Tibial artery (tissue), 4 donors: Measurements from ENCODE around the gene IL4I1.

Source experiments
- DNase-seq, 2 donors: peaks; one replicate each; pipeline ENCODE4 v3.0.0-alpha.2; 2019
- H3K27ac ChIP-seq, 2 donors: fragments of 200-600 bp; sonication (generic) in 1 of 2; 1 replicate in 1 of 2; 2 replicates in 1 of 2; pipeline ENCODE4 v1.5.1; 2018 to 2019; ENCODE audit warnings: mild to moderate bottlenecking in 1 of 2
- H3K27me3 ChIP-seq, 2 donors: fragments of 200-600 bp; sonication (generic) in 1 of 2; one replicate each; pipeline versions ENCODE4 v1.5.1 to v1.6.0; 2016 to 2019
- H3K36me3 ChIP-seq, 3 donors: fragments of 200-600 bp; sonication (generic) in 2 of 3; one replicate each; pipeline ENCODE4 v1.5.1; 2016 to 2019; ENCODE audit warnings: mild to moderate bottlenecking in 2 of 3
- H3K4me1 ChIP-seq, 4 donors: fragments of 200-600 bp; sonication (generic) in 2 of 4; 1 replicate in 3 of 4; 2 replicates in 1 of 4; pipeline ENCODE4 v1.5.1; 2016 to 2019
- H3K4me3 ChIP-seq, 2 donors: fragments of 200-600 bp; sonication (generic) in 1 of 2; 1 replicate in 1 of 2; 2 replicates in 1 of 2; pipeline ENCODE4 v1.5.1; 2018 to 2019; ENCODE audit warnings: mild to moderate bottlenecking in 2 of 2
- H3K9me3 ChIP-seq, 3 donors: fragments of 200-600 bp; sonication (generic) in 1 of 3; one replicate each; pipeline ENCODE4 v1.5.1; 2016 to 2019
- CTCF ChIP-seq, 2 experiments: fragments of 200-600 bp in 1 of 2; fragments of 450-650 bp in 1 of 2; IDR thresholded peaks; one replicate each; pipeline ENCODE4 v1.5.1; 2017 to 2019; ENCODE audit warnings: antibody characterized with exemption in 2 of 2, mild to moderate bottlenecking in 1 of 2, moderate library complexity in 1 of 2
- intact Hi-C: fragments of 100-400 bp; cut with DNase I; formaldehyde crosslinking; loops from one replicate; pipeline ENCODE4 v1.15.0; 2023; ENCODE audit warnings: low total_unique reads

IL4I1 gene

GRCh38 chr19:49850487-49851342 is 46.0 kb downstream of the IL4I1 start, which contains the start of gene PTOV1:
TSS of gene PTOV1 (plus strand) at chr19:49851159.
- peaks cover 0 to 40% (median 26%) of the 10 kb centered on the region in 4 donors for H3K4me1 ChIP-seq
- TF ChIP-seq CTCF (IDR thresholded peaks at IDR 0.05), result peak in 1 of 2 experiments; percentile 11
- peak; percentile 88 to 96 for DNase-seq
- intact Hi-C loops, result no loop called here
- H3K9me3 ChIP-seq, result no peaks in the 10 kb centered on the region
- H3K27ac ChIP-seq, result peak within 1 kb of the TSS; percentile 99 to 100
- H3K36me3 ChIP-seq, result peaks cover 12 to 17% (median 16%) of the 10 kb centered on the region in 3 donors
- H3K27me3 ChIP-seq, result no peaks in the 10 kb centered on the region
- H3K4me3 ChIP-seq, result peak within 1 kb of the TSS; percentile 96 to 97

DNA sequence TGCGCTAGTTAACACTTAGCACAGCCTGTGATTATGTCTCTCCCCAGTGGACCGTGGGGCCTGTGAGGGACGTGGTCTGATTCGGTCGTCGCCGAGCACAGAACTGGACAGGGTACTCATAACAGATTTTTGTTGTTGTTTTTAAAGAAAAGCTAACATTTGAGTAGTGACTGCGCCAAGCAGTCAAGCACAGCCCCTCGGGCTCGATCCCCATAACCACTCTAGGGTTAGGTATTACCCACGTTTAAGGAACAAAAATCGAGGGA is 46.5 kb downstream of the IL4I1 start:
- TF ChIP-seq CTCF (IDR thresholded peaks at IDR 0.05), result no peak
- no peaks in the 10 kb centered on the region for H3K27me3 ChIP-seq
- peaks cover 0 to 40% (median 26%) of the 10 kb centered on the region in 4 donors for H3K4me1 ChIP-seq
- H3K4me3 ChIP-seq, result peak overlapping the region; percentile 96 to 97
- no peaks in the 10 kb centered on the region for H3K9me3 ChIP-seq
- peaks cover 8 to 11% (median 10%) of the 10 kb centered on the region in 3 donors for H3K36me3 ChIP-seq
- intact Hi-C loops, result no loop called here
- no peak for DNase-seq
- peak overlapping the region; percentile 99 to 100 for H3K27ac ChIP-seq

- intact Hi-C loops, result no loop called here
- Histone ChIP-seq H3K9me3 (no peaks in the 10 kb centered on the region), H3K27me3 (no peaks in the 10 kb centered on the region), H3K27ac (peak overlapping the region; percentile 99 to 100), H3K4me1 (peaks cover 0 to 34% (median 26%) of the 10 kb centered on the region in 4 donors), H3K4me3 (peak overlapping the region; percentile 96 to 97), H3K36me3 (peaks cover 3 to 6% (median 5%) of the 10 kb centered on the region in 3 donors)
- TF ChIP-seq CTCF (IDR thresholded peaks at IDR 0.05), result no peak
- no peak for DNase-seq
Measured at GRCh38 chr19:49849433-49850220, 47.1 kb downstream of the IL4I1 start.

- no peak overlapping the region for H3K4me3 ChIP-seq
- H3K27me3 ChIP-seq, result no peaks in the 10 kb centered on the region
- no peak for DNase-seq
- H3K9me3 ChIP-seq, result no peaks in the 10 kb centered on the region
- H3K4me1 ChIP-seq, result peaks cover 0 to 29% (median 23%) of the 10 kb centered on the region in 4 donors
- intact Hi-C loops, result no loop called here
- TF ChIP-seq CTCF (IDR thresholded peaks at IDR 0.05), result no peak
- no peak overlapping the region for H3K27ac ChIP-seq
- no peaks in the 10 kb centered on the region for H3K36me3 ChIP-seq
Measured at GRCh38 chr19:49848938-49849337, 47.7 kb downstream of the IL4I1 start.

GRCh38 chr19:49847731-49848696 is 48.7 kb downstream of the IL4I1 start:
- no peak overlapping the region for H3K27ac ChIP-seq
- no peak for TF ChIP-seq CTCF (IDR thresholded peaks at IDR 0.05)

More at GRCh38 chr19:49847731-49848696, 48.7 kb downstream of the IL4I1 start:
- H3K27me3 ChIP-seq, result no peaks in the 10 kb centered on the region
- no peaks in the 10 kb centered on the region for H3K9me3 ChIP-seq
- intact Hi-C loops, result no loop called here
- H3K36me3 ChIP-seq, result no peaks in the 10 kb centered on the region
- peaks cover 0 to 20% (median 18%) of the 10 kb centered on the region in 4 donors for H3K4me1 ChIP-seq
- no peak for DNase-seq
- H3K4me3 ChIP-seq, result no peak overlapping the region
